GM18505 (cell line): ENCODE data around the gene COMP.
"Not testable (repeated sequence)": the region's sequence is repeated elsewhere in the genome, so short reads cannot be mapped to it uniquely, and the experiment has no call there.

Experiments used
- ATAC-seq: cut with Tn5 transposase; IDR thresholded peaks from one replicate; pipeline ENCODE4 v1.9.1; 2021; ENCODE audit not compliant: unreplicated experiment
- POLR2A ChIP-seq: IDR thresholded peaks from 4 replicates; pipeline ENCODE4 v1.6.1; 2011; ENCODE audit warnings: borderline replicate concordance; ENCODE audit not compliant: insufficient read depth, insufficient read length; ENCODE audit errors: extremely low read depth

Gene COMP

DNA sequence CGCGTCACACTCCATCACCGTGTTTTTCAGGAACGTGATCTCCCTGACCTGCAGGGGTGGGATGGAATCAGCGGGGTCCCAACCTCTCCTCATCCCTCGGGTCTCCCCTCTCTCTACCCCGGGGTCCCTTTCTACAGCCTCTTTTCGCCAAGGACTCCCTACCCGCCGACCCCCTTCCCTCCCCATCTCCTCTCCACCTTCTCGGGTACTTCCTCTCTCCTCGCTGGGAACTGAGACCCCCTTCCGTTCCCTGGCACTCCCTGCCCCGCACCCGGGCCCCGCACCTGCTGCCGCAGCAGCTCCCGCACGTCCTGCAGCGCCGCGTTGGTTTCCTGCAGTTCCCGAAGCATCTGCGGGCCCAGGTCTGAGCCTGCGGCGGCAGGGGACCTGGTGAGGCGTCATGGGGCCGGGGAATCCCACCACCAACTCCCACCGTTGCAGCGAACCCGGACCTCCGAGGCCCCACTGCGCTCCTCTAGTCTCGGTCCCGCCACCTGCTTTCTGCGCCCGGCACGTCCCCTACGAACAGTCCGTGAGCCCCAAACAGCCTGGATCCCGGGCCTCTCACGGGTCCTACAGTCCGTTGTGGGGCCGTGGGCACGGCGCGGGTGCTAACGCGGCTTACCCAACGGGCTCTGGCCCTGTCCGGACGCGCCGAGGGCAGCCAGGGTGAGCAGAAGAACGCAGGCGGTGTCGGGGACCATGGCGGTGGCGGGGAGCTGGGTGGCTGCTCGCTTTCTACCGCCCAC, at the start of gene COMP:
TSS of gene COMP (minus strand) at position 740 of the 749 bp plus-strand sequence. CDS start at position 704, 36 bp downstream.
- ATAC-seq: no peak

GRCh38 chr19:18840288-18841267, 49.5 kb upstream of the COMP start:
- no peak for ATAC-seq
- TF ChIP-seq POLR2A: no peak

More for the DNA sequence above, at the start of gene COMP:
- TF ChIP-seq POLR2A: no peak

DNA sequence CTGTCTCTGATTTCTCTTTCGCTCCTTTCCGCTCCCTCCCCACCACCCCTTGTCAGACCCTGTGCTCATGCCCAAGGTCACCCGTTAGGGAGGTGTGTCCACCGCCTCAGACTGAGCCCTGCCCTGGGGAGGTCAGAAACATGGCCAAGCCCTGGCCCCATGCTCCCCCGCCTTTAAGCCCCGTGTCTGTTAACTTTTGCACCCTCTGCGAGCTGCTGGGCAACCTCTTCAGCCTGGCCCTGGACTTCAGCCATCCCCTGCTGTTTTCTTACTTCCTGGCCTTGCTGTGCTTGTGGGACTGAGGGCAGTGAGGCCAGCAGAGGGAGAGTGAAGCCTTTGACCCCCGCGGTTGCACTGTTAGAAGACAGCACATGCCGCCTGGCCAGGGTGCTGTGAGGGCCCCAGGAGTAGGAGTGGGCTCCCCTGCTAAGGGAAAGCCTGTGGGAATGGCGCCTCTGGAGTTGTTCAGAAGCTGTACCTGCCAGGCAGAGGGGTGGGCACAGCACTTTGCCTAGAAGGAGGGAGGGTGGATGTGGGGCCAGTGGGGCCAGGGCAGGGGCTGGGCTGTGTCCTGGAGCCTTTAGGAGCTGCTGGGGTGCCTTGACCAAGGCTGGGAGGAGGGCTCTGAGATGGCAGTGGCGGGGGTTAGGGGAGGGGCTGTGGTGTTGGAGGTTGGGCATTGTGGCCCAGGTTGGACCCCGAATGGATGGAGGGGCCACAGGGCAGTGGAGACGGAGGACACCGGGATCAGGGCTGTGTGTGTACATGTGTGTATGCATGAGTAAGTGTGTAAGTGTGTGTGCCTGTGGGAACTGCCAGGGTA, 48.6 kb upstream of the COMP start:
- TF ChIP-seq POLR2A: no peak
- ATAC-seq: no peak

- no peak for TF ChIP-seq POLR2A
Measured at GRCh38 chr19:18834644-18834984, 43.5 kb upstream of the COMP start.

DNA sequence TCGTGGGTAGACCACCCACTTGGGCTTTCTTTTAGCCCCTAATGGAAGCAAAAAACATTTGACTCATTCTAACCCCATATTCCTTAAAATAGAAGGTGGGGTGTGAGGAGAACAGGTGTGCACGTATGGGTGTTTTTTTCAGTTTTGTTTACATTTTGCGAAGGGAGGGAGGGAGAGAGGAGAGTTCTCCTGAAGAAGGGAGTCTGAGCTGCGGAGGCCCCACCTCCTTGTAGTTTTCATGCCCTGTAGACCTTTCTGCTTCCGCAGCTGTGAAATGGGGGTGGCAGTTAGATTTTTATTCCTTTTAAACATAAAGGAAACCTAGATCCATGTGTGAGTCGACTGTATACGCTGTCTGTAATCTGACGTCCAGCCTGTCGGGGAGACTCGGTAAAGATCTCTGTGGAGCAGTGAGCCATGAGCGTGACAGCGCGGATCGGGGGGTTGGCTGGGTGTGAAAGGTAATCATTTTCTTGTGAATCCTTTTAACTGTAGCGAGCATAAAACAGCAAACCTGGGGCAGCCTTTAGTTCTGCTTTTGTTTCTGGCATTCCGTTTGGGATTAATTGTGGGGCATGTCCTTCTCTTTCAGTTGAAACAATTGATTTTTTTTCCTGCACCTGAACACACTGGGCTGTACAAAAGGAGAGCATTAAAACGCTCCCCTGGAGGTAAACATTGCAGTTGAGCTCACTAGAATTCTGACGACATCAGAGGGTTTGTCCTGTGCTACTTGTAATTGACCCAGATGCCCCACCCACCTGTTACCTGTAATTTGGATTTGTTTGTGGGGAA, 42.9 kb upstream of the COMP start:
- ATAC-seq: no peak
- TF ChIP-seq POLR2A: no peak

More at GRCh38 chr19:18834644-18834984, 43.5 kb upstream of the COMP start:
- ATAC-seq: no peak

DNA sequence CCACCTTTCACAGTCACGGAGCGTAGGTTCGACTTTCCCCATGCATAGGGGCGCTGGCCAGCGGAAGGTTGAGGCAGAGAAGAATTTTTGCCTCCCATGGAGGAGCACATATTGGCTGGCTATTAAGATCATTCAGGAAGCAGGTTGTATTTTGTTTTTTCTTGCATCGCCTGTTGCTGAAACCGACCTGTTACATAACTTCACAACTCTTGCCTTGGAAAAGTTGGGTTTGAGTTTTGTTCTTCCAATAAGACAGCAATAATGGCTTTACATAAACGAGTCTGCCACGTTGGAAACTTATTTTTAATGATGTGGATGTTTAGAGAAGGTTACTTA, 42.0 kb upstream of the COMP start:
- ATAC-seq: no peak
- no peak for TF ChIP-seq POLR2A

- peak; percentile 19 for ATAC-seq
- no peak for TF ChIP-seq POLR2A
Measured at GRCh38 chr19:18832306-18833140, 41.4 kb upstream of the COMP start.

DNA sequence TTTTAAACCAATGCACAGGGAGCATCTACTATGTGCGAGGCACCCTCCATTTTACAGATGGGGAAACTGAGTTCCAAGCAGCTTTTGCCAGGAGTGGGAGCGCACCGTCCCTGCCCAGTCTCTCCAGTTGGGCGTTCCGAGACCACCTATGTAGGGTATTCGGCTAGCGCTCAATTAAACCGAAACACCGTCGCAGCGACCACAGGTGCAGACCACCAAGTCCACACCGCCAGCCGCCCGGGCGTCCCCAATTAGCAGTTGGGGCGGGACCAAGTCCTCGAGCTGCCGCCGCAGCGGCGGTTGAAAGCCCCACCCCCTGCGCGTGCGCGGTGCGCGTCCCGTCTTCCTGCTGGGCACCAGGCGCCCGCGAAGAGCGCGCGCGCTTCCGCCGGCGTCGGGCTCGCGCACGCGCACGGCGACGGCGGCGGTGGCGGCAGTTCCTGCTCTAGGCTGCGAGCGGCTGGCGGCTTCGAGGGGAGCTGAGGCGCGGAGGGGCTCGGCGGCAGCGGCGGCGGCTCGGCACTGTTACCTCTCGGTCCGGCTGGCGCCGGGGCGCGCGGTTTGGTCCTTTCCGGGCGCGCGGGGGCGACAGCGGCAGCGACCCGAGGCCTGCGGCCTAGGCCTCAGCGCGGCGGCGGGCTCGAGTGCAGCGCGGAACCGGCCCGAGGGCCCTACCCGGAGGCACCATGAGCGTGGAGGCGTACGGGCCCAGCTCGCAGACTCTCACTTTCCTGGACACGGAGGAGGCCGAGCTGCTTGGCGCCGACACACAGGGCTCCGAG, 40.6 kb upstream of the COMP start, which contains the start of gene UPF1:
TSS of gene UPF1 (plus strand) at position 436 of the 782 bp plus-strand sequence. CDS start at position 687, 251 bp downstream.
- peak; percentile 95 for TF ChIP-seq POLR2A
- peak; percentile 57 for ATAC-seq

DNA sequence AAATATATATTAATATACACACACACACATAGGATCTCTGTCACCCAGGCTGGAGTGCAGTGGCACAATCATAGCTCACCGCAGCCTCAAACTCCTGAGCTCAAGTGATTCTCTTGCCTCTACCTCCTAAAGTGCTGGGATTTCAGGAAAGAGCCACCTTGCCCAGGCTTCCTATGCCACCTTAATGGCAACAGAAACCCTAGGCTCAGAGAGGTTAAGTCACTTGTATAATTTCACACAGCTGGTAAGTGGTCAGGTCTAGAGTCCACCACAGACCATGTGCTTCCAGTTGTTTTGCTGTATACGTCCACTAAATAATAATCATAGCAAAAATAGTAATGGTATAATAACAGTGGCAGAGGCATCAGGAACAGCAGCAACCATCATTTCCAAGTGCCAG, 39.4 kb upstream of the COMP start:
- no peak for TF ChIP-seq POLR2A
- ATAC-seq: no peak

DNA sequence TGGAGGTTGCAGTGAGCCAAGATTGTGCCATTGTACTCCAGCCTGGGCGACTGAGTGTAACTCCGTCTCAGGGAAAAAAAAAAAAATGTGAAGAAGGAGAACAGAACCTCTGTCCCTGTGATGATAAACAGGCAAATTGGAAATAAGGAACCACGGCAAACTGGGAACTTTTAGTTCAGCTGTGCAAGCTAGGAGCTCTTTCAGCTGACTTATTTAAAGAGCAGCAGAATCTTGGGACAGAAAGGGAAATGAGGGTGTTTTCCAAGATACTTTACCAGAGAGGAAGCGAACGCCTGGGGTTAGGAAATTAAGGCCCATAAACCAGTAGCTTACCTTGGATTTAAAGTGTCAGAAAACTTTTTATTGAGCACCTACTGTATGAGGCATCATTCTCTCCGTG, 37.7 kb upstream of the COMP start:
- no peak for TF ChIP-seq POLR2A
- ATAC-seq: no peak

- no peak for TF ChIP-seq POLR2A
- ATAC-seq: no peak
Measured at GRCh38 chr19:18817574-18817973, 26.5 kb upstream of the COMP start.

- ATAC-seq: not testable (repeated sequence)
Measured at GRCh38 chr19:18816645-18817044, 25.5 kb upstream of the COMP start.
